ENCODE measurements around the gene TSSC4. TPM values are rescaled to one million over a fixed set of nuclear protein-coding genes. Genes with fewer than 3 reads are reported as not detected.

TSSC4 gene
- polyA plus RNA-seq, 4 donors = 33.2 to 56.3 (median 43.8) TPM

GRCh38 chr11:2368851-2369180 is 31.7 kb upstream of the TSSC4 start:
- DNase-seq (ENCODE audit: low read depth in 4 of 4, low spot score in 2 of 4) = no peak

GRCh38 chr11:2369320-2369719 is 31.2 kb upstream of the TSSC4 start:
- DNase-seq (ENCODE audit: low read depth in 4 of 4, low spot score in 2 of 4) = no peak

- DNase-seq (ENCODE audit: low read depth in 4 of 4, low spot score in 2 of 4) = no peak
Measured at GRCh38 chr11:2369896-2370295, 30.7 kb upstream of the TSSC4 start.

- no peak for DNase-seq (ENCODE audit: low read depth in 4 of 4, low spot score in 2 of 4)
Measured at GRCh38 chr11:2374456-2375201, 25.9 kb upstream of the TSSC4 start.

- no peak for DNase-seq (ENCODE audit: low read depth in 4 of 4, low spot score in 2 of 4)
Measured at GRCh38 chr11:2375341-2375853, 25.2 kb upstream of the TSSC4 start.

GRCh38 chr11:2375964-2376551 is 24.5 kb upstream of the TSSC4 start:
- DNase-seq (ENCODE audit: low read depth in 4 of 4, low spot score in 2 of 4) = no peak

GRCh38 chr11:2376751-2377451 is 23.6 kb upstream of the TSSC4 start, which contains the start of gene CD81:
CD81 (plus strand) TSS chr11:2377310; CDS start chr11:2377550, 240 bp downstream.
- DNase-seq (ENCODE audit: low read depth in 4 of 4, low spot score in 2 of 4) = no peak

GRCh38 chr11:2377511-2378443 is 22.8 kb upstream of the TSSC4 start:
- peak in 1 of 4 donors; percentile 63 for DNase-seq (ENCODE audit: low read depth in 4 of 4, low spot score in 2 of 4)

GRCh38 chr11:2378527-2379210 is 21.9 kb upstream of the TSSC4 start:
- DNase-seq (ENCODE audit: low read depth in 4 of 4, low spot score in 2 of 4) = no peak

GRCh38 chr11:2379466-2380174 is 20.9 kb upstream of the TSSC4 start:
- no peak for DNase-seq (ENCODE audit: low read depth in 4 of 4, low spot score in 2 of 4)

- no peak for DNase-seq (ENCODE audit: low read depth in 4 of 4, low spot score in 2 of 4)
Measured at GRCh38 chr11:2380396-2380795, 20.2 kb upstream of the TSSC4 start.

- DNase-seq (ENCODE audit: low read depth in 4 of 4, low spot score in 2 of 4) = no peak
Measured at GRCh38 chr11:2380807-2381350, 19.7 kb upstream of the TSSC4 start.

GRCh38 chr11:2381494-2382128 is 18.9 kb upstream of the TSSC4 start:
- DNase-seq (ENCODE audit: low read depth in 4 of 4, low spot score in 2 of 4) = no peak

- DNase-seq (ENCODE audit: low read depth in 4 of 4, low spot score in 2 of 4) = no peak
Measured at GRCh38 chr11:2382129-2382517, 18.4 kb upstream of the TSSC4 start.

GRCh38 chr11:2382936-2383851 is 17.4 kb upstream of the TSSC4 start:
- no peak for DNase-seq (ENCODE audit: low read depth in 4 of 4, low spot score in 2 of 4)

GRCh38 chr11:2383852-2384804 is 16.4 kb upstream of the TSSC4 start:
- DNase-seq (ENCODE audit: low read depth in 4 of 4, low spot score in 2 of 4) = no peak
